NCI-H524 (cell line): ENCODE data around the gene DDX51.

Experiments
- DNase-seq, 2 experiments: peaks; one replicate each; lab custom pipeline; 2025; lab: John Stamatoyannopoulos, UW

DDX51 gene

GRCh38 chr12:132167611-132168310, 23.6 kb upstream of the DDX51 start:
- DNase-seq = no peak

GRCh38 chr12:132166801-132167591, 22.9 kb upstream of the DDX51 start:
- DNase-seq = no peak

- no peak for DNase-seq
Observed at GRCh38 chr12:132166093-132166492, 22.0 kb upstream of the DDX51 start.

GRCh38 chr12:132165584-132165983, 21.5 kb upstream of the DDX51 start:
- DNase-seq = no peak

- DNase-seq = no peak
Observed at GRCh38 chr12:132164426-132164825, 20.3 kb upstream of the DDX51 start.

GRCh38 chr12:132163911-132164288, 19.8 kb upstream of the DDX51 start:
- peak in 1 of 2 experiments; percentile 11 for DNase-seq

- DNase-seq = no peak
Observed at GRCh38 chr12:132163041-132163910, 19.2 kb upstream of the DDX51 start.

GRCh38 chr12:132162508-132163031, 18.5 kb upstream of the DDX51 start:
- DNase-seq = no peak

- DNase-seq = no peak
Observed at GRCh38 chr12:132161796-132162507, 17.8 kb upstream of the DDX51 start.

- no peak for DNase-seq
Observed at GRCh38 chr12:132161036-132161781, 17.1 kb upstream of the DDX51 start.

- no peak for DNase-seq
Observed at GRCh38 chr12:132160601-132161035, 16.5 kb upstream of the DDX51 start.

- DNase-seq = peak in 1 of 2 experiments; percentile 37
Observed at GRCh38 chr12:132160016-132160415, 15.9 kb upstream of the DDX51 start.

- DNase-seq = peak in 1 of 2 experiments; percentile 37
Observed at GRCh38 chr12:132159555-132160003, 15.5 kb upstream of the DDX51 start.

- no peak for DNase-seq
Observed at GRCh38 chr12:132158677-132159554, 14.8 kb upstream of the DDX51 start.

GRCh38 chr12:132157733-132158409, 13.8 kb upstream of the DDX51 start:
- DNase-seq = no peak

GRCh38 chr12:132156573-132157325, 12.6 kb upstream of the DDX51 start:
- no peak for DNase-seq

GRCh38 chr12:132155771-132156572, 11.9 kb upstream of the DDX51 start:
- no peak for DNase-seq
